Measurements from ENCODE around the gene UGCG.

- TF ChIP-seq, protein P1, sequence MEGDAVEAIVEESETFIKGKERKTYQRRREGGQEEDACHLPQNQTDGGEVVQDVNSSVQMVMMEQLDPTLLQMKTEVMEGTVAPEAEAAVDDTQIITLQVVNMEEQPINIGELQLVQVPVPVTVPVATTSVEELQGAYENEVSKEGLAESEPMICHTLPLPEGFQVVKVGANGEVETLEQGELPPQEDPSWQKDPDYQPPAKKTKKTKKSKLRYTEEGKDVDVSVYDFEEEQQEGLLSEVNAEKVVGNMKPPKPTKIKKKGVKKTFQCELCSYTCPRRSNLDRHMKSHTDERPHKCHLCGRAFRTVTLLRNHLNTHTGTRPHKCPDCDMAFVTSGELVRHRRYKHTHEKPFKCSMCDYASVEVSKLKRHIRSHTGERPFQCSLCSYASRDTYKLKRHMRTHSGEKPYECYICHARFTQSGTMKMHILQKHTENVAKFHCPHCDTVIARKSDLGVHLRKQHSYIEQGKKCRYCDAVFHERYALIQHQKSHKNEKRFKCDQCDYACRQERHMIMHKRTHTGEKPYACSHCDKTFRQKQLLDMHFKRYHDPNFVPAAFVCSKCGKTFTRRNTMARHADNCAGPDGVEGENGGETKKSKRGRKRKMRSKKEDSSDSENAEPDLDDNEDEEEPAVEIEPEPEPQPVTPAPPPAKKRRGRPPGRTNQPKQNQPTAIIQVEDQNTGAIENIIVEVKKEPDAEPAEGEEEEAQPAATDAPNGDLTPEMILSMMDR (IDR thresholded peaks at IDR 0.05 in 2 of 3, conservative IDR thresholded peaks at IDR 0.05 in 1 of 3; ENCODE audit: control insufficient read depth in 2 of 3, extremely low read depth in 1 of 3, insufficient read depth in 1 of 3, low read depth in 3 of 3, low read length in 3 of 3) = no peak
- no peak for TF ChIP-seq NRF1 (conservative IDR thresholded peaks at IDR 0.05; ENCODE audit: low read depth, low read length)
- no peak for TF ChIP-seq NR2F1 (conservative IDR thresholded peaks at IDR 0.05)
- TF ChIP-seq POLR2A (IDR thresholded peaks at IDR 0.05; ENCODE audit: low read depth, low read length) = no peak
- TF ChIP-seq CREB1 (IDR thresholded peaks at IDR 0.05; ENCODE audit: low read depth) = no peak
- TF ChIP-seq HDAC6 (IDR thresholded peaks at IDR 0.05; ENCODE audit: unreplicated experiment) = no peak
- no peak for TF ChIP-seq YY1 (IDR thresholded peaks at IDR 0.05; ENCODE audit: low read depth, low read length)
- TF ChIP-seq FOXK2 (IDR thresholded peaks at IDR 0.05) = no peak
- no peak for TF ChIP-seq GABPA (IDR thresholded peaks at IDR 0.05; ENCODE audit: low read depth)
- no peak for TF ChIP-seq TCF3 (IDR thresholded peaks at IDR 0.05; ENCODE audit: borderline replicate concordance, insufficient read depth, low read depth, low read length)
Measured at GRCh38 chr9:111916234-111916645, 19.6 kb downstream of the UGCG start.

Data from GM12878 (cell line).